ENCODE data around the gene RUFY2.
"Not testable (repeated sequence)": the region's sequence is repeated elsewhere in the genome, so short reads cannot be mapped to it uniquely, and the experiment has no call there.

The RUFY2 gene

GRCh38 chr10:68324396-68324795 lies 82.7 kb downstream of the RUFY2 start:
- not testable (repeated sequence) for DNase-seq

- no peak for DNase-seq
Observed at GRCh38 chr10:68318331-68319059, 88.6 kb downstream of the RUFY2 start.

- no peak for DNase-seq
Observed at GRCh38 chr10:68315582-68315981, 91.5 kb downstream of the RUFY2 start.

- not testable (repeated sequence) for DNase-seq
Observed at GRCh38 chr10:68314930-68315329, 92.1 kb downstream of the RUFY2 start.

GRCh38 chr10:68310531-68310930 lies 96.5 kb downstream of the RUFY2 start:
- no peak for DNase-seq

- no peak for DNase-seq
Observed at GRCh38 chr10:68305854-68306253, 101.2 kb downstream of the RUFY2 start.

GRCh38 chr10:68303849-68304412 lies 103.1 kb downstream of the RUFY2 start:
- no peak for DNase-seq

GRCh38 chr10:68302871-68303270 lies 104.2 kb downstream of the RUFY2 start:
- no peak for DNase-seq

- DNase-seq, result no peak
Observed at GRCh38 chr10:68302503-68302823, 104.6 kb downstream of the RUFY2 start.

GRCh38 chr10:68301790-68302502 lies 105.1 kb downstream of the RUFY2 start:
- no peak for DNase-seq

GRCh38 chr10:68301301-68301700 lies 105.8 kb downstream of the RUFY2 start:
- DNase-seq, result no peak

- DNase-seq, result no peak
Observed at GRCh38 chr10:68296843-68297663, 110.0 kb downstream of the RUFY2 start.

All from activated naive CD4-positive, alpha-beta T cell (primary cell).